G401.6 (cell line): ENCODE data around the gene ZSCAN18.

ENCODE experiments used
- FAIRE-seq: peaks from 2 replicates; lab custom pipeline; 2012; peaks lifted over from hg19 to GRCh38; lab: Jason Lieb, UNC

The ZSCAN18 gene

DNA sequence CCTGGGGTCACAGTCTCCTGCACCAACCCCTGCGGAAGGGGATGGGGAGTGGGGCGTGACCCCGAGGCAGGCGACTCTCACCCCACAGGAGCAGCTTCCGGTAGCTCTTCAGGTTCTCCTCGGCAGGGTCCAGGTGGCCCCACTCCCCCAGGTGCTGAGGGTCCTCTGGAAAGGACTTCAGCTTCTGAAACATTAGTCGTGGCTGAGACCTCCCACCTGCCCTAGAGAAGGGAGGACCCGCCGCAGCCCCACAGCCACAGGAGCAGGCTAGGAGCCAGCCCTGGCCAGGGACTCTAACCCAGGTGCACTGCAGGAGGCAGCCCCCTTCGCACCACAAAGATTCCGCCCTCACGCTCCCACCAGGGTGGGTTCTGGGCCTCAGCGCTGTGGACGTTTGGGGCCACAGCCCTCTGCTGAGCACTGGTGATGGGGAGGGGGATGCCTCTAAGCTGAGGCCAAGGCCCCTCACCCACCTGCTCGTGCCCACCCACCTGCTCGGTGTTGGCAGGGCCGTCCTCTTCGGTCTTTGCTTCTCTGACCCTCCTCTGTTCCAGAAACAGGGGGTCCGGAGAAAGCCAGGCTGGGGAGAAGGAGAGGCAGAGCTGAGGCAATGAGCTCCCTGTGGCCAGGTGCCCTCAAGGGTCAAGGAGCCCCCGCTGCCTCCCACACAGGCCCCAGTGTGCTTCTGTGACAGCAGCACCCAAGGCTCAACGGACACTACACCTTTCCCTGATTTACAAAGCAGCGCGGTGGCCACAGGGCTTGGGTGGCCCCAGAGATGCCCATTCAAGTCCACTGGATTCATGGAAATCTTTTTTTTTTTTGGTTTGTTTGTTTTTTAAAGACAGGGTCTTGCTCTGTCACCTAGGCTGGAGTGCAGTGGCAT lies 11.0 kb downstream of the ZSCAN18 start:
- FAIRE-seq = no peak

DNA sequence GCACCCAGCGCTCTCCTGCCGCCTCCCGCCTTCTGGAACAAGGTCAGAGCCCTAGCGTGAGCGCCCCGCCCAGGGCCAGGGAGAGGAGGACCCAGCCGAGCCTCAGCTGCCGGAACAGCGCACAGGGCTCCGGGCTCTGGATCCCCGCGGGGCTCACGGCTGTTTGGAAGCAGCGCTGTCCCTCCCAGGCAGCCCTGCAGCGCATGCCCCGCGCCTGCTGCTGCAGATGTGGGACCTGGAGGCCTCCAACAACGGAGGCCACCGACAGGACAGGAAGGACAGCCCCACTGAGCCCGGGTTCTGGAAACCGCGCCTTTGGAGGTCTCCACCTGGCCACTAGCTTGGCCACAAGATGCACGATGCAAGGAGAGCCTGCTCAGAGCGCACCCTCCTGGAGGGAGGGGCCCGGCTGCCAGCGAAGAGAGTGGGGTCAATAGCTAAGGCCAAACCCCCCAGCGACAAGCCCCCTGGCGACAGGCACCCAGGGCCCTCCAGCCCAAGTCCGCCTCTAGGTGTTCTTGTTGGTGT lies 12.6 kb downstream of the ZSCAN18 start:
- FAIRE-seq = no peak

- no peak for FAIRE-seq
Measured at GRCh38 chr19:58084596-58085347, 13.3 kb downstream of the ZSCAN18 start.

DNA sequence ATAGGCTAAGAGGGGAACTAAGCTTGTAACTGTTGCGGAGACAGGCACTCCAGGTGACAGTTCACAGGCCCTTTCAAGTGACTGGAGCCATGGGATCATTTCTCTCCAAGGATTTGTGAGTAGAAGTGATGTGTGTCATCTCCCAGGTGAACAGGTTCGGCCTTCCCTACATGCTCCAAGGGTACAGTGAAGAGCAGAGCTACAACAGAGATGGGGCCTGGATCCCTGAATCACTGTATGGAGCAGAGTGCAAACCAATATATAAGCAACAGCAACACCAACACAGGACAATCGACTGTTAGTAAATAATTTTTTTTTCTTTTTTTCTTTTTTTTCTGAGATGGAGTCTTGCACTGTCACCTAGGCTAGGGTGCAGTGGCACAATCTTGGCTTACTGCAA lies 15.0 kb downstream of the ZSCAN18 start:
- FAIRE-seq = no peak

DNA sequence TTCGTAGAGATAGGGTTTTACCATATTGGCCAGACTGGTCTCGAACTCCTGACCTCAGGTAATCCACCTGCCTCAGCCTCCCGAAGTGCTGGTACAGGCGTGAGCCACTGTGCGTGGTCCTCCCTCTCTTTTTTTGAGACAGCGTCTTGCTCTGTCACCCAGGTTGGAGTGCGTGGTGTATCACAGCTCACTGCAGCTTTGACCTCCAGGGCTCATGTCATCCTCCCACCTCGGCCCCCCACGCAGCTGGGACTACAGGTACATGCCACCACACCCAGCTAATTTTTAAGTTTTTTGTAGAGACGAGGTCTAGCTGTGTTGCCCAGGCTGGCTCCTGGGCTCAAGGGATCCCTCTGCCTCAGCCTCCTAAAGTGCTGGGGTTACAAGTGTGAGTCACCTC lies 18.2 kb downstream of the ZSCAN18 start:
- no peak for FAIRE-seq

GRCh38 chr19:58067240-58067912 lies 30.7 kb downstream of the ZSCAN18 start:
- FAIRE-seq = no peak

DNA sequence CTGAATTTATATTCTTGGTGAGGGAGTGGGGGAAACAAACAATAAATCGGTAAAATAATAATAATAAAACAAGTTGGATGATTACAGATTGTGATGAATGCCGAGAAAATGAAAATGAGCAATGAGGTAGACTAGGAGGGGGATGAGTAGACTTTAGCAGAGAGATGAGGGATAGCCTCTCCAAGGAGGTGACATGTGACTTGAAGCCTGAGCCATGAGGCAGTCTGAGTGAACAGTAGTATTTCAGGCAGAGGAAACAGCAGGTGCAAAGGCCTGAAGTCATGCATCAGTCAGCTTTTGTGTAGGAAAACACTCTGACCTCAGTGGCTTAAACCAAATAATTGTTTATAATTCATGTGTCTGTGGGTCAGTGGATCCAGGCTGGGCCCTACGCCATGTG lies 34.3 kb downstream of the ZSCAN18 start:
- FAIRE-seq = no peak

- no peak for FAIRE-seq
Measured at GRCh38 chr19:58060231-58060630, 37.8 kb downstream of the ZSCAN18 start.

- no peak for FAIRE-seq
Measured at GRCh38 chr19:58059671-58060078, 38.4 kb downstream of the ZSCAN18 start.

- FAIRE-seq = no peak
Measured at GRCh38 chr19:58059003-58059670, 38.9 kb downstream of the ZSCAN18 start, which contains the start of gene ZNF135. TSS of gene ZNF135 (plus strand) at chr19:58059282. CDS start at chr19:58060003, 721 bp downstream.

DNA sequence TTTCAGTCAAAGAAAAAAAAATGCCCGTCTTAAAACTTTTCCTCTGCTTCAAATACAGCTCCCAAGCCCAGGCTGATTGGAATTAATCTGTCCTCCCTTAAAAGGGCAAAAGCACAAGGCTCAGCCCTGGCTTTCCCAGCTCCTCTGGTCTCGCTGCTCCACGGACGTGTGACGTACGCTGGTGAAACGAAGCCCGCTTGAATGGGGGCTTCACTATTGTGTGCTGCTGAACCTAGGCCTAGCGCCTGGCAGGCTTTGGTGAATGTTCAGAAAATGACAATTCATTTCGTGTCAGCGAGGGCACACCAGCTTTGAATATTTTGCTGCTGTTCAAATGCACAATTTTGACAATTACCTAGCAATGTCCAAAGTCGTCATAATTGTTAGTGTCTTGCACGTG lies 39.6 kb downstream of the ZSCAN18 start:
- no peak for FAIRE-seq

- FAIRE-seq = no peak
Measured at GRCh38 chr19:58056861-58057260, 41.2 kb downstream of the ZSCAN18 start.

- no peak for FAIRE-seq
Measured at GRCh38 chr19:58056261-58056660, 41.8 kb downstream of the ZSCAN18 start.

GRCh38 chr19:58054901-58055874 lies 42.8 kb downstream of the ZSCAN18 start:
- FAIRE-seq = no peak

DNA sequence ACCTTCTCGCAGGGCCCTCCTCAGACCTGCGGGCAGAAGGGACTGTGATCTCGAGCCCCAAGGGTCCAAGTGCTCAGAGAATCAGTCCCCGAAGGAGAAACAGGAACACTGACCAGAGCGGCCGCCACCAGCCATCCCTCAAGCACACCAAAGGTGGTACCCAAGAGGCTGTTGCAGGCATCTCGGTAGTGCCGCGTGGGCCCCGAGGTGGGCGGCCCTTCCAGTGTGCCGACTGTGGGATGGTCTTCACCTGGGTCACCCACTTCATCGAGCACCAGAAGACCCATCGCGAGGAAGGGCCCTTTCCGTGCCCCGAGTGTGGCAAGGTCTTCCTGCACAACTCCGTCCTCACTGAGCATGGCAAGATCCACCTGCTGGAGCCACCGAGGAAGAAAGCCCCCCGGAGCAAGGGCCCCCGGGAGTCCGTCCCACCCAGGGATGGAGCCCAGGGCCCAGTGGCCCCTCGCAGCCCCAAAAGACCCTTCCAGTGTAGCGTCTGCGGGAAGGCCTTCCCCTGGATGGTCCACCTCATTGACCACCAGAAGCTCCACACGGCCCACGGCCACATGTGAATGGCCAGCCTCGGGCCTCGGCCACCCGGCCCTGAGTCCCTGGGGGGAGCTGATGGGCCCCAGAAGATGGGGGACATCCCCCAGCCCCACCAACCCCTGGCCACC lies 44.4 kb downstream of the ZSCAN18 start:
- no peak for FAIRE-seq

GRCh38 chr19:58052256-58052655 lies 45.8 kb downstream of the ZSCAN18 start:
- no peak for FAIRE-seq

GRCh38 chr19:58047672-58048071 lies 50.4 kb downstream of the ZSCAN18 start:
- FAIRE-seq = no peak

DNA sequence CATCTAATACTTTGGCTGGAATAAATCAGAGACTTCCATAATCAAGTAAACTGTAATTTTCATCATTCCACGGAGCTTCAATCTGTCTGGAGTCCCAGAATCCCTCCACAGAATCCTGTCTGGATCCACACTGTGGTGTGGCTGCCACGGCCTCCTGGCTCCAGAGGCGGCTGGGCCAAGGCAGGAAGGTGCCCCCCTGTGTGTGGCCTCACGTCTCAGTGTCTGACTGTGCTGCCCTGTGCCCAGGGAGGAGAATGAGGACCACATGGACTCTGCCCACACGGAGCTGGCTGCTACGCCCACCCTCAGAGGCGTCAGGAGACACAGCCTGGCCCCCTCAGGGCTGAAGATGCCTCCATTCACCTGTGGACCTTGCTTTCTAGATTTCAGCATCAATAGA lies 51.2 kb downstream of the ZSCAN18 start:
- no peak for FAIRE-seq

GRCh38 chr19:58045411-58046050 lies 52.5 kb downstream of the ZSCAN18 start:
- no peak for FAIRE-seq

- FAIRE-seq = no peak
Measured at GRCh38 chr19:58044886-58045285, 53.1 kb downstream of the ZSCAN18 start.
